HG03196 (cell line): ENCODE measurements around the gene NAIF1.
A peak's percentile ranks its signal among the peaks of the same experiment; 100 is the strongest.
"Not testable (repeated sequence)": the region's sequence is repeated elsewhere in the genome, so short reads cannot be mapped to it uniquely, and the experiment has no call there.

ENCODE experiments used
- ATAC-seq: cut with Tn5 transposase; IDR thresholded peaks from one replicate; pipeline ENCODE4 v1.9.1; 2021; ENCODE audit not compliant: unreplicated experiment

The NAIF1 gene

GRCh38 chr9:128088253-128088945, 21.3 kb upstream of the NAIF1 start:
- ATAC-seq = no peak

GRCh38 chr9:128087262-128087661, 20.1 kb upstream of the NAIF1 start:
- ATAC-seq = no peak

- no peak for ATAC-seq
Observed at GRCh38 chr9:128085943-128086342, 18.8 kb upstream of the NAIF1 start.

- no peak for ATAC-seq
Observed at GRCh38 chr9:128084746-128085145, 17.6 kb upstream of the NAIF1 start.

GRCh38 chr9:128082151-128082550, 15.0 kb upstream of the NAIF1 start:
- no peak for ATAC-seq

- ATAC-seq = no peak
Observed at GRCh38 chr9:128081056-128081455, 13.9 kb upstream of the NAIF1 start.

GRCh38 chr9:128080206-128080605, 13.1 kb upstream of the NAIF1 start:
- no peak for ATAC-seq

GRCh38 chr9:128078504-128079434, 11.6 kb upstream of the NAIF1 start:
- ATAC-seq = no peak

GRCh38 chr9:128077847-128078503, 10.9 kb upstream of the NAIF1 start:
- no peak for ATAC-seq

GRCh38 chr9:128073253-128073886, 6.2 kb upstream of the NAIF1 start:
- no peak for ATAC-seq

GRCh38 chr9:128072144-128073021, 5.3 kb upstream of the NAIF1 start:
- ATAC-seq = no peak

- ATAC-seq = not testable (repeated sequence)
Observed at GRCh38 chr9:128071475-128071874, 4.4 kb upstream of the NAIF1 start.

GRCh38 chr9:128070874-128071273, 3.8 kb upstream of the NAIF1 start:
- ATAC-seq = no peak

- peak; percentile 8 for ATAC-seq
Observed at GRCh38 chr9:128068386-128069205, 1.5 kb upstream of the NAIF1 start.

GRCh38 chr9:128067645-128068385, 695 bp upstream of the NAIF1 start, which contains the start of gene SLC25A25:
TSS of gene SLC25A25 (plus strand) at chr9:128068232. CDS start at chr9:128068320, 88 bp downstream.
- ATAC-seq = peak; percentile 72

GRCh38 chr9:128065907-128066712, 1.0 kb downstream of the NAIF1 start:
- no peak for ATAC-seq
